Measurements from ENCODE around the gene FHAD1. TPM values are rescaled to one million over a fixed set of nuclear protein-coding genes. Genes with fewer than 3 reads are reported as not detected.

Gene FHAD1
- total RNA-seq, 1 donor from 2014 or later, result 0.41 TPM

DNA sequence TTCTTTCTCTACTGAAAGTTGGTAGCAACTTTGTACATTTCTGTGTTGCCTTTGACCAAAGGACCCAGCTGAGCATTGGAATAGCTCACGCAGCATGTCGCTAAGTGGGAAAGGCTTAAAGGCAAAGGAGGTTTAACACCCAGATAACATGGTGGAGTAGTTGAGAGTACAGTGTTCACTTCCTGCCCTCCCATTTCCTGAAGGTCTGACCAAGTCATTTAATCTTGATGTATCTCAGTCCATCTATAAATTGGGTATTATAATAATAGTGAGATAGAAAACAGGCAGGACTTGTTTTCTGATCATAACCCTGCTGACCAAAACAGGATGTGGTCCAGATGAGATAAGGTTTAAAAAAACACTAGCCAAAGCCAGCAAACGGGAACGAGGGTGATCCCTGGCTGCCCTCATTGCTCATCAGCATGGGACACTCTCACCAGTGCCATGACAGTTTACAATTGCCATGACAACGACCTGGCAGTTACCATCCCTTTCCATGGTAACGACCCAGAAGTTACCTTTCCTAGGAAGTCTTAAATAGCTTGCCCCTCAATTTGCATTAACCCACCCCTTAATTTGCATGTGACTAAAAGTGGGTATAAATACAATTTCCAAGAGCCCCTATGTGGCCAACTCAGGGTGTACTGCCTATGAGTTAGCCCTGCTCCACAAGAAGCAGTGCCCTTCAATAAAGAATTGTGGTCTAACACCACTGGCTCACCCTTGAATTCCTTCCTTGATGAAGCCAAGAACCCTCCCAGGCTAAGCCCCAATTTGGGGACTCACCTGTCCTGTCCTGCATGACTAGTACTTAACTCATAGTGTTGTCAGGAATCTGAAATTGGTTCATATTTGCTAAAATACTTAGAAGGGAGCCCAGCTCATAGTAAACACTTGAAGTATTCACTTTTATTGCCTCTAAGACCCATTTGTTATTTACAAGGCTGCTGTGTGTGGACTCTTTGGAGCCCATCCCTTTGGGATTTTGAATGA is 28.4 kb upstream of the FHAD1 start:
- DNase-seq (ENCODE audit: low spot score in 2 of 2) (no peak), FAIRE-seq (no peak)

DNA sequence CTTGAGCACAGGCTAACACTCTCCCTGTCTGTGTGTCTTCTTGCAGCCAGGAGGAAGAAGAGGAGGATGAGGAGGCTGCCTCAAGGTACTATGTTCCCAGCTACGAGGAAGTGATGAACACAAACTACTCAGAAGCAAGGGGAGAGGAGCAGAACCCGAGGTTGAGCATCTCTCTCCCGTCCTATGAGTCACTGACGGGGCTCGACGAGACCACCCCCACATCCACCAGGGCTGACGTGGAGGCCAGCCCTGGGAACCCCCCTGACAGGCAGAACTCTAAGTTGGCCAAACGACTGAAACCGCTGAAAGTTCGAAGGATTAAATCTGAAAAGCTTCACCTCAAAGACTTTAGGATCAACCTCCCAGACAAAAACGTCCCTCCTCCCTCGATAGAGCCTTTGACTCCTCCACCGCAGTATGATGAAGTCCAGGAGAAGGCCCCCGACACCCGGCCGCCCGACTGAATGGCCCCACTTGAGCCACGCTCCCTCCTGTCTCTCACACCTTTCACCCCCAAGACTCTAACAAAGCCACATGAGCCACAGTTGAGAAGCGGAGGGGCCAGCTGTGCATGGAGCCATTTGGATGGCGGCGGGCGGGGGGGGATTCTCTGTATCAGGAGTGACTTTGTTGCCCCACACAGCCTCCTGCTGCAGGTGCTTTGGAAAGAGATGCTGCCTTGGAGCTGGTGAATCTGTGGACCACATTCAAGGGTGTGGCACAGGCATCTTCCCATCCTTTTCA is 27.6 kb upstream of the FHAD1 start:
- DNase-seq (ENCODE audit: low spot score in 2 of 2), result no peak
- FAIRE-seq, result no peak

DNA sequence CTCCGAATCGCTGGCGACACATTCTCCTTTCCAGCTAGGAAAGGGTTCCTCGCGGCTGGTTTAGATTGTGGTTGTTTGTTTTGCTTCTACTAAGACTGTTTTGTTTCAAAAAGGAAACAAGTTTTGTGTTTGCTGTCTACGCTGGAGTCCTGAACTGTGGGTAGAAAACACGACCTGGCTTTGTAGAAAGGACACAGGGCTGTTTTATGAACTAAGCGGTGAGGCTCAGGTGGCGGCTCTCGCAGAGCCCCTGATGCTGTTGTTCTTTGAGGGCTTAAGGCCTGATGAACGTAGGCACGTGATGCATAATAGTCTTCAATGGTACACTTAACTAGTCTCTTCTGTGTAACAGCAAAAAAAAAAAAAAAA is 27.0 kb upstream of the FHAD1 start:
- FAIRE-seq (no peak), DNase-seq (ENCODE audit: low spot score in 2 of 2) (no peak)

DNA sequence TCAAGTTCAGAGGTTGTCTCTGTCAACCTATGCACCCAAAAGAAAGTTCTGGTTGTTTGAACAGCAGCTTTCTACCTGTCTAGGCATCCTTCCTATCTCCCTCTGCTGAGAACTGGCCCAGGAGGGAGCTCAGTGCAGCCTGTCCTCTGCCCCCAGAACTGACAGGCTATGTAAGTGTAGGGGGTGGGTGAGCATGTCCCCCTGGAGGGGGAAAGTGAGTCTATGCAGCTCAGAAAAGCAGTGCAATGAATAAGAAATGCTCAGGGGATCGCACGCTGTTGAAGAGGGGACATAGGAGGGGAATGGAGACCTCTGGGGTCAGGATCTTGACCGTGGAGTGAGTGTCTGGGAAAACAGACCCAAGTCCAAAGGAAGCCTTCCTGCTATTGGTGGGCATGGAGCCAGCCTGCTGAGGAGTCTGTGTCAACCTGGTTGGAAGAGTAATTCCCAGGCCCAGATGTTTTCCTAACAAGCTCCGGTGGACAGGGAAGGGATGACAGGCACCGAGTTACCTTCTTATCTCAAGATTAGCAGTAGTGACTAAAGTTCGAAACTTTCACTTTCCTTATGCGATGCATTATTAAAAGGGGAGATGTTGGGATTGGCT is 26.1 kb upstream of the FHAD1 start:
- no peak for FAIRE-seq
- no peak for DNase-seq (ENCODE audit: low spot score in 2 of 2)

DNA sequence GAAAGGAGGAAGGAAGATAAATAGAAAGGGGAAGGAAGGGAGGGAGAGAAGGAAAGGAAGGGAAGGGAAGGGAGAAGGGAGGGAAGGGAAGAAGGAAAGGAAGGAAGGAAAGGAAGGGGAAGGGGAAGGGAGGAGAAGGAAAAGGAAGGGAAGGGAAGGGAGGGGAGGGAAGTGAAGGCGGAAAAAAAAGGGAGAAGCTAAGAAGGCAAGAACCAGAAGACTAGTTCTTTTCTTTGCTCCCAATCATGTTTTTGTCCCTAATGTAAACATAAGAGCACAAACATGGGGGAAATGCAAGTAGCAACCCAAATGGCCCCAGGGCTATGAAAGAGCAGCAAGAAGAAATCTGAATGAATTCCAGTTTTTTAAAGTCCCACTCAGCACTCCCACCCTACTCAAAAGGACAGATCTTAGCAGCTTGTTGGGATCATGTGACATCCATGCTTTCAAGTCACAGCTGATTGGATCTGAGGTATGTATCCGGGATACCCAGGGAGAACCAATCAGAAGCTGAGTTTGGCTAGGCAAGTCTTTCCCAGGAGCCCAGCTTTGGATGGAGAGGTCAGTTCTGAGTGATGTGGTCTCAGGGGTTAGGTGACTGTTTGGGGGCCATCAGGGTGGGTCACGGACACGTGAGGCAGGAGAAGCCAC is 24.2 kb upstream of the FHAD1 start:
- FAIRE-seq (no peak), DNase-seq (ENCODE audit: low spot score in 2 of 2) (no peak)

DNA sequence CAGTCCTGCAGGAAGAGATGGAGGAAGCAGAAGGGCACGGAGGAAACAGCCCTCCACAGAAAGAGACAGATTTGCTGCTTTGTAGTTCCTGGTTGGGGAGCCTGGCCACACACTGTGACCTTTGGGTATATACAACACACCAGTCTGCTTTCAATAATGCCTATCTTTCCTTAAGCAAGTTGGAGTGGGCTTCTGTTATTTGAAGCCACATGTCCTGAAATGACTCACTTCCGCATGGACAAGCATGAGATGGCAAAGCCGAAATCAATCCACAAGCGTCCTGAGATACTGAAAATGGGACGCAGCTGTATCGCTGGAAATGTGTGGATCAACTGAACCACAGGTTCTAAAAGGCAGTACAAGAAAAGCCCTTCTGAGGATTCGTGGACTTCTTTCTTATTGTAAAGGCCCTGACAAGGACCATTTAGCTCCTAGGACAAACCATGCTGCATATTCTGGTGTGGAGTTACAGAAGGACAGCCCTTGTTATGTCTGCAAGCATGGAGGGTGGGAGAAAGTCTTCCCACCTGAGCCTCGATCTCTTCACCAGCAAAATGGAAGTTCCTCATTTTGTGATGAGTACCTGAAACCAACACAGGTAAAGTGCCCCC is 22.7 kb upstream of the FHAD1 start:
- DNase-seq (ENCODE audit: low spot score in 2 of 2) (no peak), FAIRE-seq (no peak)

DNA sequence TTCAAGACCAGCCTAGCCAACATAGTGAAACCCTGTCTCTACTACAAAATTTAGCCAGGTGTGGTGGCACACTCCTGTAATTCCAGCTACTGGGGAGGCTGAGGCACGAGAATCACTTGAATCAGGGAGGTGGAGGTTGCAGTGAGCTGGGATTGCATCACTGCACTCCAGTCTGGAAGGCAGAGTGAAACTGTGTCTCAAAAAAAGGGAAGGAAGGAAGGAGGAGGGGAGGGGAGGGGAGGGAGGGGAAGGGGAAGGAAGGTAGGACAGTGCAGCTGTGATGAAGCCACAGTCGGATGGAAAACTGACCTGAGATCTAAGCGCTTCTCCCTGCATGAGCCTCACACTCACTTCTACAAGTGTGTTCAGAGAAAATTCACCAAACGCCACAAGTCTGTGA is 22.0 kb upstream of the FHAD1 start:
- FAIRE-seq (no peak), DNase-seq (ENCODE audit: low spot score in 2 of 2) (no peak)

DNA sequence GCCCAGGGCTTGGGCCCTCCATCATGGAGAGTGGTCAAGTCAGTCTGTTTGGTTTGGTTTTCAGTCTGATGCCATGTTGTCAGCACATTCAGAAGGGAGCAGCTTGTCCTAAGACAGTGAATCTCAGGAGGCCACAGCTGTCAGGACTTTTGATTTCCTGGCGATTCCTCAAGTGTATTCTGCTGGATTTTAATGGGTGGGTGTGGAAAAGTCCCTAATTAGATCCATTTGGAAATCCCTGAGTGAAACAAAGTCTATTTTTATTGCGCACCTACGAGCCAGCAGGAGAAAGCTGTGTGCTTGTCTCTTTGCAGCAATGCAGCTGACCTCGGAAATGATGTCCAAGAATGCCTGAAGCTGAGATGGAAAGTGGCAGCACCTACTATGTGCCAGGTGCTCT is 21.6 kb upstream of the FHAD1 start:
- no peak for FAIRE-seq

DNA sequence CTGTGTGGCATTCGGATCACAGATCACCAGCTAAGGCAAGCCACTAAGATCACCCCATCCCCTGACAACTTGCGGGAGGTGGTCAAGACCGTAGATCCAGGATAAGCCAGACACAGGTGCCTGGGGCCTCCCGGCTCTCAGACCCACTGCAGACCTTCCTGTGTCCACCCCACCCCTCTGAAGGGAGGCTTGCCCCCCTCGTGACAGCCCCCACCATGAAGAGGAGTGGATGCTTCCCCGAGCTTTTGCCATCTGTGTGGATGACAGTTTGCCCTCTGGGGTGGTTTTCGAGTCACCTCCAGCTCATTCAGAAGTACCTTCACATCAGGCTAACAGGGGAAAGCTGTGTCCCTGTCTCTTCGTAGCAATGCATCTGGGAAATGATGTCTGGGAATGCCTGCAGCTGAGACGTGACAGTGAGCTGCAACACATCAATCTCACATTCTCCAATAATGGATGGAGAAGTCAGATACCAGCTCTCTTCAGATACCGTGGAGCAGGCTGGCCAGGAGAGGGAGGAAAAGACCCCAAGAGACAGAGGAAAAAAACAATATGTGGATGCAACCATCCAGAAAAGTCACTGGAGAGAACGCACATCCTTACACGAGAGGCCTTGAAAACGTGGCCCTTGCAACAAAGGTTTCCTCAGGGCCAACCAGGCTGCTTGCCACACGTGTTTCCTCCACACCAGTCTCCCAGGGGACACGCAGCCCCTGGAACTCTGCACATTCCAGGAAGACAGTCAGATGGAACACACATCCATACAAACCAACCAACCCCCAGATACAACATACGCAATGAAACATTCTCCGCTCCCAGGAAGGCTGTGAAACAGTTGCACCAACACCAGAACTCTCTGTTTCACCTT is 20.4 kb upstream of the FHAD1 start:
- DNase-seq (ENCODE audit: low spot score in 2 of 2), result no peak
- FAIRE-seq, result no peak

More for the DNA sequence above, 21.6 kb upstream of the FHAD1 start:
- DNase-seq (ENCODE audit: low spot score in 2 of 2), result no peak

DNA sequence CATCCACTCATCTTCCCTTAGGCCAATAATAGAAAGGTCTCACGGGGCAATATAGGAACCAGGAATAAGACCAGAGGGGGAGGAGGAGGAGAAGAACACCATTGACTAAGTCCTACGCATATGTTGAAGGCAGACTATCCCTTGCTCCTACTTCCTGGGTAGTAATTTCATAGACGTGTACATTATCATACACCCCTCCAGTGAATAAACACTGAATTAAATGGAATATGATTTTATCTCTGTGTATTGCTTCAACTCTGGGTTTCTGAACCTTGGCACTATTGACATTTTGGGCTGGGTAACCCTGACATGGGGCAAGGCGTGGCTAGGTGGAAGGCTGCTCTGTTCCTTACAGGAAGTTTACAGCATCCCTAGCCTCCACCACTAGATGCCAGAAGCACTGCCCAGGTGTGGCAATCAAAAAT is 17.3 kb upstream of the FHAD1 start:
- FAIRE-seq, result no peak

DNA sequence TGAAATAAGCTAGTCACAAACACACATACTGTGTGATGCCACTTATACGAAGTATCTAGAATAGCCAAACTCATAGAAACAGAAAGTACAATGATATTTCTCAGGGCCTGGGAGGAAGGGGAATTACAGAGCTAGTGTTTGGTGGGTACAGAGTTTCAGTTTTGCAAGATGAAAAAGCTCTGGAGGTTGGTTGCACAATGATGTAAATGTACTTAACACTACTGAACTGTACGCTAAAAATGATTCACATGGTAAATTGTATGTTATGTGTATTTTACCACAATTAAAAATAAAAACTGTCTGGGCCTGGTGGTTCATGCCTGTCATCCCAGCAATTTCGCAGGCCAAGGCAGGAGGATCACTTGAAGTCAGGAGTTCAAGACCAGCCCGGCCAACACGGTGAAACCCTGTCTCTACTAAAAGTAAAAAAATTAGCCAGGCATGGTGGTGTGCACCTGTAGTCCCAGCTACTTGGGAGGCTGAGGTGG is 15.3 kb upstream of the FHAD1 start:
- no peak for FAIRE-seq
- no peak for DNase-seq (ENCODE audit: low spot score in 2 of 2)

More for the DNA sequence above, 17.3 kb upstream of the FHAD1 start:
- DNase-seq (ENCODE audit: low spot score in 2 of 2), result no peak

DNA sequence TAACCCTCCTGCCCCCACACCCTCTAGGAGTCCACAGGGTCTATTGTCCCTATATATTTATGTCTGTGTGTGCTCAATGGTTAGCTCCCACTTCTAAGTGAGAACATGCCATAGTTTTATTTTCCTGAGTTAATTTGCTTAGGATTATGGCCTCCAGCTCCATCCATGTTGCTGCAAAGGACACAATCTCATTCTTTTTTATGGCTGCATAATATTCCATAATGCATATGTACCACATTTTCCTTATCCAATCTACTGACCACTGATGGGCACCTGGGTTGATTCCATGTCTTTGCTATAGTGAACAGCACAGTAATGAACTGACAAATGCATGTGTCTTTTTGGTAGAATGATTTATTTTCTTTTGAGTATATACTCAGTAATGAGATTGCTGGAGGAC is 13.3 kb upstream of the FHAD1 start:
- FAIRE-seq, result no peak
- DNase-seq (ENCODE audit: low spot score in 2 of 2), result no peak

DNA sequence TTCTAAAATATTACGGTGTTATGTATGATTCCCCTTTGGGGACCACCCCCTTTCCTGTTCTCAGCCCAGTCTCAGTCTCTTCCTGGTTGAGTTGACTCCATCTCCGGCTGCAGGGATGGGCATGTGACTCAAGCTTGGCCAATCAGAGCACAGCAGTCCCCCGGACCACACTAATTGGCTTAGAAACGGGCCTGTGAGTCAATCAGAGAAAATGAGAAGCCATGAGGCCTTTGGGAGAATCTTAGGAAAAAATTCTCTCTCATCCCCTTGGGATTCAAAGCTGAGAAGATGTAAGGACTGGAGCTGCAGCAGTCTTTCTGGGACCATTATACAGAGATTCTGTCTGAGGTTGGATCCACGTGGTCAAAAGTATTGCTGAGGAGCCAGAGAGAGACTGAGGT is 10.7 kb upstream of the FHAD1 start:
- DNase-seq (ENCODE audit: low spot score in 2 of 2) (no peak), FAIRE-seq (no peak)

DNA sequence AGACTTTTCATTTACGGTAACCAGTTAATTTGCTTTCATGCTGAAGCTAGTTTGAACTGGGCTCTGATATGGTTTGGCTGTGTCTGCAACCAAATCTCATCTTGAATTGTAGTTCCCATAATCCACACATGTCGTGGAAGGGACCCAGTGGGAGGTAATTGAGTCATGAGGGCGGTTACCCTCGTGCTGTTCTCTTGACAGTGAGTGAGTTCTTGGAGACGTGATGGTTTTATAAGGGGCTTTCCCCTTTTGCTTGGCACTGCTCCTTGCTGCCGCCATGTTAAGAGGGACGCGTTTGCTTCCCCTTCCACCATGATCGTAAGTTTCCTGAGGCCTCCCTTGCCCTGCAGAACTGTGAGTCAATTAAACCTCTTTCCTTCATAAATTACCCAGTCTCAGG is 10.3 kb upstream of the FHAD1 start:
- FAIRE-seq (no peak), DNase-seq (ENCODE audit: low spot score in 2 of 2) (no peak)

DNA sequence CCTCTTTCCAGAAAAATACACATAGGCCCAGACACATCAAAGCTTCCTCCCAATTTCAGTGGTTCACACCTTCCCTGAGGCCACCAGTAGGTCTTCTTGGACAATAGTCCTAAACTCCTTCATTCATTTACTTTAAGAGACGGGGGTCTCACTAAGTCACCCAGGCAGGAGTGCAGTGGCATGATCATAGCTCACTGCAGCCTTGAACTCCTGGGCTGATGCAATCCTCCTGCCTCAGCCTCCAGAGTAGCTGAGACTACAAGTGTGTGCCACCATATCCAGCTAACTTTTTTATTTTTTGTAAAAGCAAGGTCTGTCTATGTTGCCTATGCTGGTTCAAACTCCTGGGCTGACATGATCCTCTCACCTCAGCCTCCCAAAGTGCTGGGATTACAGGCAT is 8.2 kb upstream of the FHAD1 start:
- no peak for DNase-seq (ENCODE audit: low spot score in 2 of 2)
- FAIRE-seq, result no peak

DNA sequence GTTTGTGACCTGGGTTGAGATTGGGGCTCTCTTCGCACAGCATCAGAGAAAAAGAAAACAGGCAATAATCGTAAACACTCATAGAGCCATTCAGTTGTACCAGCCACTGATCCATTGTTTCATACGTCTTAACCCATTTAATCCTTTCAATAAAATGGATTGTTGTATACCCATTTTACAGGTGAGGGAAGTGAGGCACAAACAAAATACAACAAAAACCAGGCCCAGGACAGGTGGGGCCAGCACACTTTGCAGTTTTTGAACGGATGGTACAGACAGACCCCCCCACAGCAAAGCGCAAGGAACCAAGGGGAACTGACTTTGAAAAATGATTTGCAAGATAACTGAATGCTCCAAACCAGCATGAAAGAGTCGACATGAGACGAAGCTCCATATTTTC is 4.3 kb upstream of the FHAD1 start:
- DNase-seq (ENCODE audit: low spot score in 2 of 2) (no peak), FAIRE-seq (no peak)

DNA sequence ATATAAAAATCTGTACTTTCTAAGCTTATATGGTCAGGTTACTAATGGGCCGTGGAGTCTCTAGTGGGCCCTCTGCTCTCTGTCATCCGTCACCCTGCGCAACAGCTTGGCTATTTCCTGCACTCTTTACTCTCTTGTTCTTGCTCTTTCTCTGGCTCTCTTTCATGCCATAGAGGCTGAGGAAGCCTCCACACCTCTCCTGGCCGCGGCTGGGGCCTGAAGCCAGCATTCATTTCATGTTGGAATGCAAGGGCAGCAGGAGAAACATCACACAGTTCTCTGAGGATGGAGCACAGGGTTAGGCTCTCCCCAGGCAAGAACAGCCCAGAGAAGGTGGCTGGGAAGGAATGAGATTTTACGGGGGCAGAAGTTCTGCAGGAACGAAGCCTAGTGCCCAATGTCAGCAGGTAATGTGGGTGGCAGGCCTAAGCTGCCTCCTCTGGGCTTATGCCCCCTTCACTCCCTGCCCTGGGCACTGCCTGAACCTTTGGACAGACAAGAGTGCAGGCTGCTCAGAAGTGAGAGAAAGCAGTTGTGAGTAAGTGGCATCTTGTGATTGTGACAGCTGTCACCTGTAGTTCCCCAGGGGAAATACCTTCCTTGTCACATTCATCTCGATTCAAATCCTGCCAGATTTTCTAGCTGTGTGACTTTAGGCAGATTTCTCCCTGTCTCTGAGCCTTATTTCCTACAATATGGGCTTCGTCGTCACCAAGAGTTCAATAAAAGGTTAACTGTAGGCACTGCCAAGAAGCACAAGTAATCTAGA is 3.6 kb upstream of the FHAD1 start:
- DNase-seq (ENCODE audit: low spot score in 2 of 2), result no peak
- FAIRE-seq, result no peak

DNA sequence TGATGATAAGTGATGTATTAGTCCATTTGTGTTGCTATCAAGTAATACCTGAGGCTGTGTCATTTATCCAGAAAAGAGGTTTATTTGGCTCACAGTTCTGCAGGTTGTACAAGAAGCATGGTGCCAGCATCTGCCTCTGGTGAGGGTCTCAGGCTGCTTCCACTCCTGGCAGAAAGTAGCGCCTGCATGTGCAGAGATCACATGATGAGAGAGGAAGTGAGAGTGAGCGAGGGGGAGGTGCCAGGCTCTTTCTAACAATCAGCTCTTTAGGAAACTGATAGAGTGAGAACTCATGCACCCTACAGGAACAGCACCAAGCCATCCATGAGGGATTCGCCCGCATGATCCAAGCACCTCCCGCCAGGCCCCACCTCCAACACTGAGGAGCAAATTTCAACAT is 2.2 kb upstream of the FHAD1 start:
- FAIRE-seq, result no peak
- no peak for DNase-seq (ENCODE audit: low spot score in 2 of 2)

All from frontal cortex (tissue), 4 donors.